ENCODE measurements around the gene SORCS2.

Gene SORCS2

DNA sequence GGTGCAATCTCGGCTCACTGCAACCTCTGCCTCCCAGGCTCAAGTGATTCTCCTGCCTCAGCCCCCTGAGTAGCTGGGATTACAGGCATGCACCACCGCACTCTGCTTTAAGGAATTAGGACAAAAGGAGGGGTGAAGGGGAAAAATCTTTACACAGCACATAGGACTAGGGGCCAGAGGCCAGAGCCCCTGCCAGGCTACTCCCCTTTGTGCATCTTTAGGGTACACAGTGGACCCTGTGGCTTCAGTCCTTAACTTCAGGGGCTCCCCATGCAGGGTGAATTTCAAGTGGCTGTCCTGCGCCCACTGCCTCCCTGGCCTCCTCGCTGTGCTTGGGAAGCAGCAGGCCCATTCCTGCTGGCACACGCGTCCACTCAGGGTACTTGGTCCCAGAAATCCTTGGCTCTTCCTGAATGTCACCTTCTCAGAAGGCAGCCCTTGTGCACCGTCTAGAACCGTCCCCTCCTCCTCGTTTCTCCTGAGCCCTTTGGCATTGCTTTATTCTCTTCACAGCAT, 381.3 kb downstream of the SORCS2 start:
- TF ChIP-seq EP300 (IDR thresholded peaks at IDR 0.05; ENCODE audit: borderline replicate concordance) (no peak), NFIC (IDR thresholded peaks at IDR 0.05) (no peak), TCF12 (IDR thresholded peaks at IDR 0.05; ENCODE audit: low read depth) (no peak), ZBTB7A (IDR thresholded peaks at IDR 0.05; ENCODE audit: low read depth) (no peak), CREB1 (IDR thresholded peaks at IDR 0.05; ENCODE audit: low read depth) (no peak), EGR1 (IDR thresholded peaks at IDR 0.05) (no peak), CEBPB (IDR thresholded peaks at IDR 0.05) (no peak), RAD21 (IDR thresholded peaks at IDR 0.05; ENCODE audit: low read depth) (no peak), FOXM1 (IDR thresholded peaks at IDR 0.05; ENCODE audit: borderline replicate concordance, low read depth) (no peak), TAF1 (IDR thresholded peaks at IDR 0.05; ENCODE audit: low read depth) (no peak), TEAD4 (IDR thresholded peaks at IDR 0.05) (no peak), YY1 (IDR thresholded peaks at IDR 0.05; ENCODE audit: low read depth) (no peak)
- TF ChIP-seq, protein P1, sequence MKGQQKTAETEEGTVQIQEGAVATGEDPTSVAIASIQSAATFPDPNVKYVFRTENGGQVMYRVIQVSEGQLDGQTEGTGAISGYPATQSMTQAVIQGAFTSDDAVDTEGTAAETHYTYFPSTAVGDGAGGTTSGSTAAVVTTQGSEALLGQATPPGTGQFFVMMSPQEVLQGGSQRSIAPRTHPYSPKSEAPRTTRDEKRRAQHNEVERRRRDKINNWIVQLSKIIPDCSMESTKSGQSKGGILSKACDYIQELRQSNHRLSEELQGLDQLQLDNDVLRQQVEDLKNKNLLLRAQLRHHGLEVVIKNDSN (IDR thresholded peaks at IDR 0.05) = no peak
- TF ChIP-seq, protein P2, sequence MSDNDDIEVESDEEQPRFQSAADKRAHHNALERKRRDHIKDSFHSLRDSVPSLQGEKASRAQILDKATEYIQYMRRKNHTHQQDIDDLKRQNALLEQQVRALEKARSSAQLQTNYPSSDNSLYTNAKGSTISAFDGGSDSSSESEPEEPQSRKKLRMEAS (IDR thresholded peaks at IDR 0.05) = no peak
- TF ChIP-seq, protein P3, sequence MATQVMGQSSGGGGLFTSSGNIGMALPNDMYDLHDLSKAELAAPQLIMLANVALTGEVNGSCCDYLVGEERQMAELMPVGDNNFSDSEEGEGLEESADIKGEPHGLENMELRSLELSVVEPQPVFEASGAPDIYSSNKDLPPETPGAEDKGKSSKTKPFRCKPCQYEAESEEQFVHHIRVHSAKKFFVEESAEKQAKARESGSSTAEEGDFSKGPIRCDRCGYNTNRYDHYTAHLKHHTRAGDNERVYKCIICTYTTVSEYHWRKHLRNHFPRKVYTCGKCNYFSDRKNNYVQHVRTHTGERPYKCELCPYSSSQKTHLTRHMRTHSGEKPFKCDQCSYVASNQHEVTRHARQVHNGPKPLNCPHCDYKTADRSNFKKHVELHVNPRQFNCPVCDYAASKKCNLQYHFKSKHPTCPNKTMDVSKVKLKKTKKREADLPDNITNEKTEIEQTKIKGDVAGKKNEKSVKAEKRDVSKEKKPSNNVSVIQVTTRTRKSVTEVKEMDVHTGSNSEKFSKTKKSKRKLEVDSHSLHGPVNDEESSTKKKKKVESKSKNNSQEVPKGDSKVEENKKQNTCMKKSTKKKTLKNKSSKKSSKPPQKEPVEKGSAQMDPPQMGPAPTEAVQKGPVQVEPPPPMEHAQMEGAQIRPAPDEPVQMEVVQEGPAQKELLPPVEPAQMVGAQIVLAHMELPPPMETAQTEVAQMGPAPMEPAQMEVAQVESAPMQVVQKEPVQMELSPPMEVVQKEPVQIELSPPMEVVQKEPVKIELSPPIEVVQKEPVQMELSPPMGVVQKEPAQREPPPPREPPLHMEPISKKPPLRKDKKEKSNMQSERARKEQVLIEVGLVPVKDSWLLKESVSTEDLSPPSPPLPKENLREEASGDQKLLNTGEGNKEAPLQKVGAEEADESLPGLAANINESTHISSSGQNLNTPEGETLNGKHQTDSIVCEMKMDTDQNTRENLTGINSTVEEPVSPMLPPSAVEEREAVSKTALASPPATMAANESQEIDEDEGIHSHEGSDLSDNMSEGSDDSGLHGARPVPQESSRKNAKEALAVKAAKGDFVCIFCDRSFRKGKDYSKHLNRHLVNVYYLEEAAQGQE (IDR thresholded peaks at IDR 0.05; ENCODE audit: low read depth) = no peak

DNA sequence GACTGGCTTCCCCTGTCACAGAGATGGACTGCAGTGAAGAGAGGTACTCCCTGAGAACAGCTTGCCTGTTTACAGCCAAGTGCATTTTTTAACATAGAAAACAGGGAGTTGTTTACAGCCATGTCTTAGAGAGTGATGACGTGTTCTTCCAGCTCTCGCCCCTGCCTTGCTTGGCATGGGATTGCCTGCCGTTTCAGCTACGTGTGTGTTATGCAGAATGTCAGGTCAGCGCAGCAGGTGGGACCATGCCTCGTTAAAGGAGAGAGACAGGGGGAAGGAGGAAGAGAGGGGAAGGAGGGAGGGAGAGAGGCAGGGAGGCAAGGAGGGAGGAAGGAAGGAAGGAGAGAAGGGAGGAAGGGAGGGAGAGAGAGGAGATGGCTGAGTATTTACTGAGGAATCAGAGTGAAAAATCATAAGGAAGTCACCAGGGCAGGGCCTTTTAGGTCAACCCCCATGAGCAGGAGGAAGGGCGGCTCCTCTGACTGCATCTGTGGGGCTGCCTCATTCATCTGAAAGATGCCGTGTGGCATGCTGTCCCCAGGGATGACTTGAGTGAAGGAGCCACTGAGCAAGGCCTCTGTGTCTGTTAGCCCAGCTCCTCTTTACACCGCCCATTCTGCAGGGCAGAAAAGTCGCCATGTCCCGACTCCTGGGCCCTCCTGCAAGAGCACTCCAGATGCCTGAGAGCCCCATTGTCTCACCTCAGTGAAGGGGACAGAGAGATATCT, 382.1 kb downstream of the SORCS2 start:
- no peak for TF ChIP-seq CEBPB (IDR thresholded peaks at IDR 0.05)
- no peak for TF ChIP-seq YY1 (IDR thresholded peaks at IDR 0.05; ENCODE audit: low read depth)
- TF ChIP-seq NFIC (IDR thresholded peaks at IDR 0.05) = no peak
- TF ChIP-seq TCF12 (IDR thresholded peaks at IDR 0.05; ENCODE audit: low read depth) = no peak
- no peak for TF ChIP-seq EP300 (IDR thresholded peaks at IDR 0.05; ENCODE audit: borderline replicate concordance)
- TF ChIP-seq RAD21 (IDR thresholded peaks at IDR 0.05; ENCODE audit: low read depth) = no peak
- TF ChIP-seq, protein P1 (IDR thresholded peaks at IDR 0.05) = no peak
- no peak for TF ChIP-seq CREB1 (IDR thresholded peaks at IDR 0.05; ENCODE audit: low read depth)
- TF ChIP-seq TAF1 (IDR thresholded peaks at IDR 0.05; ENCODE audit: low read depth) = no peak
- TF ChIP-seq, protein P3 (IDR thresholded peaks at IDR 0.05; ENCODE audit: low read depth) = no peak
- no peak for TF ChIP-seq TEAD4 (IDR thresholded peaks at IDR 0.05)
- TF ChIP-seq EGR1 (IDR thresholded peaks at IDR 0.05) = no peak
- TF ChIP-seq, protein P2 (IDR thresholded peaks at IDR 0.05) = no peak
- no peak for TF ChIP-seq ZBTB7A (IDR thresholded peaks at IDR 0.05; ENCODE audit: low read depth)
- TF ChIP-seq FOXM1 (IDR thresholded peaks at IDR 0.05; ENCODE audit: borderline replicate concordance, low read depth) = no peak

DNA sequence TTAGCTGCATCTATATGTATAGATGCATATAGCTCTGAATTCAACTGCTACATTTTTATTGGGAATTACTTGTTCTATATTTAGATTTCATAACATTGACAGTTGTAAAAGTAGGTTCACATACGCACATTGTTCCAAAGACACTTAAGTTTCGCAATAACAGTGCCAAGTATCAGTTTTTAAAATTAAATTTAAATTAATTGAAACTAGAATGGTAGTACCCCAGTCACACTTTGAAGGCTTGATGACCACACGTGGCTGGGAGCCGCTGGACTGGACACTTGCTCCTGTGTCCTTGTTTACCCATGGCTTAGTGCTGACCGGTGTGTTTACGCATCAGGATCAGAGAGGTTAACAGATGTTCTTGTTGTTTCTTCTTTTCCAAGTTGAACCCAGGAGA, 383.1 kb downstream of the SORCS2 start:
- no peak for TF ChIP-seq TEAD4 (IDR thresholded peaks at IDR 0.05)
- TF ChIP-seq, protein P1 (IDR thresholded peaks at IDR 0.05) = no peak
- no peak for TF ChIP-seq EGR1 (IDR thresholded peaks at IDR 0.05)

DNA sequence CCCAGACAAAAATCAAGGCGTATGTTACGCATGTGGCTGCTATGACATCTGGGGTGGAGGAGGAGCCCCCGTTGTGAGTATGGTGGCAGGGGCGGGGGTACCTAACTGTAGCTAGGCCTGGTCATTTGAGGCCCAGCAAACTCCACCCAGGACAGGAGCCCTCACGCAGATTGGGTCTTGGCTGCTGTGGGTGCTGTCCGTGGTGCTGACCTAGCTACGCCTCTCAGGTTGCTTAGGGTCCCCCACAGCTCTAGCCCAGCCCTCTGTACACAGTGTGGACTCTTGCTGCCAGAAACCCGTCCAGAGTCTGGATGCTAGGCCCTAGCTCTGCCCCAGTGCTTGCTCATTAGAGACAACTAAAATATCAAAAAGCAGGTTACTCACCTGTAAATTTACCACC, 389.1 kb downstream of the SORCS2 start:
- no peak for TF ChIP-seq ZBTB7A (IDR thresholded peaks at IDR 0.05; ENCODE audit: low read depth)
- TF ChIP-seq, protein P3 (IDR thresholded peaks at IDR 0.05; ENCODE audit: low read depth) = peak; percentile 97

All from Ishikawa (cell line).